Astrocyte (in vitro differentiated cells and primary cell): Measurements from ENCODE around the gene ZER1.

Experiments used
- CTCF ChIP-seq: IDR thresholded peaks from 2 replicates; pipeline ENCODE4 v1.5.1; 2011; ENCODE audit warnings: low read depth, mild to moderate bottlenecking, inconsistent platforms, low read length, moderate library complexity; ENCODE audit not compliant: insufficient read depth
- EZH2 ChIP-seq: IDR thresholded peaks from 2 replicates; pipeline ENCODE4 v1.6.1; 2012; ENCODE audit warnings: mild to moderate bottlenecking, low read length, inconsistent platforms; ENCODE audit not compliant: insufficient read depth

DNA sequence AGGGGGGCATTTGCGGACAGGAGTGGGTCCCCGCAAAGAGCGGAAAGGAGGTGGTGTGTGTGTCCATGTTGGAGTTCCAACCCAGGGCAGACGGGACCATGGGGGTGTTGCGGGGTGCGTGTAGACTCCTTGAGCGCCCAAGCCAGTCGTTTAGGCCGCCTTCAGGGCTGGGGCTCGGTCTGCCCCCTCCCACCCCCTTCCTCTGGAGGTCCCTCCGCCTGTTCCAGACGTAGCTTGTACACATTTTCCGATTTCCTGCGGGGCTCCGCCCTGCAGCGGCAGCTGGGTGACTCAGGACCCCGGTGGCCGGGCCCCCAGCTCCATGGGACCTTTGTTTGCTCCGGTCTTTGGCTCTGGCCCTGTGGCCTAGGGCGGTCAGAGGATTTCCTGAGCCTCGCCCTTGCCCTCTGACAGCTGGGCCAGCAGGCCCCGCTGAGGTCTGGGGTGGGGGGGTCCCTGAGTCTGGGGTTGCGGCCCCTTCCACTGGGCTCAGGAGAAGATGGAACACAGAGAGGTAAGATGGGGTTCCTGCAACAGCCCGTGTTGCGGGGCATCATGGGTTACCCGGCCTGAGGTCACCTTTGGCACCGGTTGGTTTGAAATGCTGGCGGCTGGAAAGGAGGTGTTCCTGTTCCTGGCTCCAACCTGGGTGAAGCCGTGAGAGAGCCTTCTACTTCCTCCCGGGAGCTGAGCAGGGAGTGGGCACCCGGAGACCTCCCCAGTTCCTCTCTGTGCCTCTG is 67.9 kb downstream of the ZER1 start:
- TF ChIP-seq EZH2 (no peak), CTCF (no peak)
